Stimulated activated naive CD4-positive, alpha-beta T cell treated with Interleukin-2 at 50 U/mL for 16 hours (primary cell): ENCODE measurements around the gene SLC66A1.

Experiments
- DNase-seq: peaks from one replicate; lab custom pipeline; 2025; lab: John Stamatoyannopoulos, UW

The SLC66A1 gene

DNA sequence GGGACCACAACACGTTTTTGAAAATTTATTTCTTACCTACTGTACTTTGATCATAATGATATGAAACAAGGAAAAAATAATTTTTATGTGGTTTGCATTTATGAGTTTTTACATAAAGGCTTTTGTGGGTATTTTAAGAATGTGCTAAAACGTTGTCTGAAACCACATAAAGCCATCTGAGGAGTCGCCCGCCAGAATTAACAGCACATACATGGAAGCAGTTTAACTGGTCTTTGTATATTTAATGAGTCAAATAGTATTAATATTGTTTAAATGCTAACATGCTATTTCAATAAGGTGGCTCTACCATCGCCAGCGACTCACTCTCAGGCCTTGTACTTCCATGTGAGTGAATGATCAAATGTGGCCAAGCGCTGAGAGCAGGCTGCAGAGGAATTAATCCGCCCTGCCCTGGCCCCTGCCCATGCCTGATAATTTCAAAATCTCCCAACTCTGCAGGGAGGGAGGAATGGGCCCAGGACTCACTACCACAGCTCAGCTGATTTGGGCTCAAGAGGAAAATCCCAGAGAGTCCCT, 49.6 kb downstream of the SLC66A1 start:
- no peak for DNase-seq

DNA sequence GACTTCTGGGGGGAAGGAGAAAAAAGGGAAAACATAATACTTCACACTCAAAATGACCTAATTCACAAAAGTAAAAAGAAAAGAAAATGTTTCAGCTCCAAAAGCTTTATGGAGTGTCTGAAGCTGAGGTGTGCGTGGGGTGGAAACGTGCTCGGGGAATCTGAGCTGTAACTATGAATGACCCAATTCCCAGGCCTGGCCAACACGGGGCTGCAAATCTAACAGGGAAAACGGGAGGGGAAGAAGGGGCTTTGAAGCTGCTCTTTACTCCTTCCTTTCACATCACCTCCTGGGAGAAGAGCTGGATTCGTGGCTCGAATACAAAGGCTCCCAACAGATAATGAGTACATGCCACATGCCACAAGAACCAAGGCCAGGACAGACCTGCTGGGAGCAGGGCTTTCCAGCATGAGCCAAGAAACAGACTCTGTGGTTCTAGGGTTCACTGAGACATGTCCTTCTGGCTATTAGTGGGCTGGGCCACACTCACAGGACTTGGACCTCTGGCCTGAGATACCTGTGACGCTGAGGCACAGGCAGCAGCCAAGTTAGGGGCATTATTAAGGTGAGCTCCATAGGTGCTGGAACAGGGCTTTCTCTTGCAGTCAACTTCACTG, 51.5 kb downstream of the SLC66A1 start:
- DNase-seq, result no peak

DNA sequence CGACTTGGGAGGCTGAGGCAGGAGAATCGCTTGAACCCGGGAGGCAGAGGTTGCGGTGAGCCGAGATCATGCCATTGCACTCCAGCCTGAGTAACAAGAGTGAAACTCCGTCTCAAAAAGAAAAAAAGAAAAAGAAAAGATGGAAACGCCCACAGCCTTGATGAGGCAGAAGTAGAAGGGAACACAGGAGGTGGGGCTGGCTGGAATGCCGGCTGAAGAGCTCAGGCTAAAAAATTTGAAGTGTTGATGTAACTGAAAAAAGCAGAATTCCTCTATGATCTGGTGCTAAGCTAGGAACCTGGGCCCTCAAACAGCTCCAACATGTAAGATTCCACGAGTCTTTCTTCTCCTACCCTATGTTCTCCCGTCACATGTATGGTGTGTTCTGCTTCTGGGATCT, 53.6 kb downstream of the SLC66A1 start:
- no peak for DNase-seq

DNA sequence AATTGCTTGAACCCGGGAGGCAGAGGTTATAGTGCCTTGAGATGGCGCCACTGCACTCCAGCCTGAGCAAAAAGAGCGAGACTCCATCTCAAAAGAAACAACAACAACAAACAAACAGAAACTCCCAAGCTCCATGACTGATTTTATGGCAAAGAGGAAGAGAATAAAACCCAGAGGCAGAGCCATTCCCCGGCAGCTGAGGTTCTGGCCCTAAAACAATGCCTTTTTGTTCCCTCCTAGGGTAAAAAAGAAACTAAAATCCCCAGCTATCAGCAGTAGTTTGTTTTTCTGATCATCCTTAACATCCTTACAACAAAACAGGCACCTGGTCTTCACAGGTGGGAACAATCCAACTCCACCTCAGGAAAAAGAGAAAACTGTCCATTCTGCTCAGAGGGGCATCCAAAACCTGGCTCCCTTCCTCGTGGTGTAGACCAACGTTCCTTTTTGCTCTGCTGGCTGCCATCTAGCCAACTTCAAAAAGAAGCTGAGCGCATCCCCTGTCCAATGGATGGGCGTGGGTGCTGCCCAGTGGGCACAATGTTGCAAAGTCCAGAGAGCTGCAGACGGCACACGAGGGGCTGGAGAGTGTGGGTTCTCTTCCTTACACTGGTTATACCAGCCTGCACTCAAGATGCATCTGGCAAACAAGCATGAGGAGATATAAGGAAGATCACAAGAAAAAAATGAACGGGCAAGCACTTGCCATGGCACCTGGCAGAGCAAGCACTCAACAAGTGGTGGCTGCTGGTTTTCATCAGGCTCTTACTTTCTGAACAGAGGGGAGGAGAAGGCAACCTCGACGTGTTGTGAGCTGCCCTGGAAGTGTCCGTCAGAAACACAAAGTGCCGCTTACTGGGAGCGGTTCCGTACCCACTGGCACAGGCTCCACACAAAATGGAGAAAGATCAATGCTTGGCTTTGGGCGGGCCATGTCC, 54.7 kb downstream of the SLC66A1 start:
- no peak for DNase-seq

DNA sequence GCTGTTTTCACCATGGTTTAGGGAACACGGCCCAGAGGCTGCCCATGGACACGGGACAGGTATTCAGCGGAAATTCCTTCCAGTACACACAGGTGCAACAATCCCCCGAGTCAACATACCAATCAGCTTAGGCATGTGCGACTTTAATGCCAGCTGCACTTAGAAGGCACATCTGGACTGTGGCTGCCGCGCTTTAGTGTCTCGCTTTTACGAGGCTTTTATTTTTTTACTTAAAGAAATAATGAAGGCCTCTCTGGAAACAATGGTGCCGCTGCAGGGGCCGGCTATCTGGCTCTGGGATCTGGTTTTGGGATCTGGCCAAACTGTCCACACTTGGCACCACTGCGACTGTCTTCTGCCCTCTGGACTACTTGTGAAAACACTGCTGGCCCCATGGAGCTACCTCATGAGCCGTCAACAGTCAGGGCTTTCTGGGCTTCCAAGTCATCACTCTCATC, 55.5 kb downstream of the SLC66A1 start:
- no peak for DNase-seq

DNA sequence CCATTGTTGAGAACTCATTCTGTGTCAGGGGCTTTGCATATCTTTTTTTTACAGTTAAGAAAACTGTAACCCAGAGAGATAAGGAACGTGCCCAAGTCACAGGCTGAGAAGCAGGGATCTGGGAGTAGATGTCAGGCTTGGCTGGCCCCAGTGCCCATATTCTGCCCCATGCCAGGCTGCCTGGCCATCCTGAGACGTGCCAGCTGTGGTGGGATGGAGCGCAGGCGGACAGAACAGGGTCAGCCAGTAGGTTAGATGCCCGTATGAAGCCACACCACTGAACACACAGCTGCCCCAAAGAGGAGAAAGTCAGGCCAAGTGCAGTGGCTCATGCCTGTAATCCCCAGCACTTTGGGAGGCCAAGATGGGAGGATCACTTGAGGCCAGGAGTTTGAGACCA, 55.9 kb downstream of the SLC66A1 start:
- DNase-seq, result no peak

DNA sequence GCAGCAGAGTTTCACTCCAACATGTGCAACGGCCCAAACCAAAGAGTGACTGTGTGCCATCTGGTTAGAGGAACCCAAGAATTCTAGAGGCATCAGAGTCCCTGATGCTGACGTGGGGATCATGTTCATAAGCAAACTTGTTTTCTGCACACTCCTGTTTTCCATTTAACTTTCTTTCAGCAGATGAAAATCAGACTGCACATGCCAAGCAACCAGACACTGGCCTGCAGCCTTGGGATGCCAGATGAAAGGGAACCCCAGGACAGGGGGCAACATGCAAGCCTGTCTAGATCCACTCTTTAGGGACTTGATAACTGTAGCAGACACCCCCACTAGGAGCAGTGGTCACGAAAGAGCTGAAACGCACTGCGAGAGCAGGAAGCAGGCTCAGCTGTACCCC, 56.8 kb downstream of the SLC66A1 start:
- no peak for DNase-seq

DNA sequence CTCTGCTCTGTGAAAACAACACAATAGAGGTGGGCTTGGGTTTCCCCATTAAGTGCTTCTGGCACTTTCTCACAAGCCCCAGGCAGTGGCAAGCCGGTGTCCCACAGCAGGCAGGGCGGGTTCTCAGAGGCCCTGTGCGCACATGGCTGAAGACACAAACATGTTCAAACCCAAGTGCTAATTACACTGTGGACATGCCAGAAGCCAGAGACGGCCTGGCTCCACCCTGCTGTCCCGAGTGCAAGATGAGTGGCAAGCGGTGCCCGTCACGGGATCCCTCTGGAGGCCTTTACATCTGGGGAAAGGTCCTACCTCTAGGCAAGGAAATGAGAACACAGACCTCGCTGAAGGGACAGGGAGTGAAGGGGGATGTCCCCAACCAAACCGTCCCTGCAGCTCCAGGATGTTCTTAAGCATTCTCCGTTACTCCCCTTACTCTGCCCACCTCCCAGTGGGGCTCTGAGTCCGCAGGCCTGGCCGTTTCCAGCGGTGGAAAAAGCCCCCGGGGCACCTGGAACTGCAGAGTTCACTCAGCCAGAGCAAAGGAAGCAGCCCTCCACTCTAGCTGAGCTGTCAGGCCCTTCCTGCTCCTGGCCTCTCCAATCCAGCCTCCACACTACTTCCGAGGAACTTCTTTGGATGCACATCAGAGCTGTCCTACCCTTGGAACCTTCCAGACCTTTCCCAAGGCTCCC, 57.4 kb downstream of the SLC66A1 start:
- no peak for DNase-seq

DNA sequence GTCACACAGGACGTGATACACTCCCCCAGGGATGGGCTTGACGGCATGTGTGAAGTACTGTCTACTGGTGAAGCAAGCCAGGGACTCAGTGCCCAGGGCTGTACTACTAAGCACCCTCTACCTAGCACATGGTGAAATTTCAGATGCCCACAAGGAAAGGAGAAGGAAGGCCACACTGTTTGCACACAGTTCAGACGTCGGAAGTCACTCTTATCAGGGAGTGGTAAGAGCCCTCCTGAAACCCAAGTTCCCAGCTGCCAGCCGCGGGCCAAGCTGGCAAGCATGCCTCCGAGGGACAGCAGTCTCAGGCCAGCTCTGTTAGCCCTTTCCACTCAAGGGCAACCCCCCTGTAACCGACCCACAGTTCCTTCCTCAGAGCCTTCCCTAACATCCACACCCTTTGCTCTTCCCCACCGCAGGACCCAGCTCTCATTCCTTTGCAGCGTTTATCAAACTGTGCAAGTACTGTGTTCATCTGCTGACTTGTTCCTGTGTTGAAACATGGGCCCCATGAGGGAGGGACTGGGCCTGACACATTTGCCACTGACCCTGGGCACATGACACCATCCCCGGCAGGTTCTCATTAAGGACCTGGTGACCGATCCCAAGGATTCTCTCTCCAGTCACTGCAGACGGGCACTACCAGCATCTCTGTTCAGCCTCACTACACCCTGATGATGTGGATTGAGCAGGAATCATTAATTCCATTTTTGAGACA, 58.5 kb downstream of the SLC66A1 start:
- no peak for DNase-seq

DNA sequence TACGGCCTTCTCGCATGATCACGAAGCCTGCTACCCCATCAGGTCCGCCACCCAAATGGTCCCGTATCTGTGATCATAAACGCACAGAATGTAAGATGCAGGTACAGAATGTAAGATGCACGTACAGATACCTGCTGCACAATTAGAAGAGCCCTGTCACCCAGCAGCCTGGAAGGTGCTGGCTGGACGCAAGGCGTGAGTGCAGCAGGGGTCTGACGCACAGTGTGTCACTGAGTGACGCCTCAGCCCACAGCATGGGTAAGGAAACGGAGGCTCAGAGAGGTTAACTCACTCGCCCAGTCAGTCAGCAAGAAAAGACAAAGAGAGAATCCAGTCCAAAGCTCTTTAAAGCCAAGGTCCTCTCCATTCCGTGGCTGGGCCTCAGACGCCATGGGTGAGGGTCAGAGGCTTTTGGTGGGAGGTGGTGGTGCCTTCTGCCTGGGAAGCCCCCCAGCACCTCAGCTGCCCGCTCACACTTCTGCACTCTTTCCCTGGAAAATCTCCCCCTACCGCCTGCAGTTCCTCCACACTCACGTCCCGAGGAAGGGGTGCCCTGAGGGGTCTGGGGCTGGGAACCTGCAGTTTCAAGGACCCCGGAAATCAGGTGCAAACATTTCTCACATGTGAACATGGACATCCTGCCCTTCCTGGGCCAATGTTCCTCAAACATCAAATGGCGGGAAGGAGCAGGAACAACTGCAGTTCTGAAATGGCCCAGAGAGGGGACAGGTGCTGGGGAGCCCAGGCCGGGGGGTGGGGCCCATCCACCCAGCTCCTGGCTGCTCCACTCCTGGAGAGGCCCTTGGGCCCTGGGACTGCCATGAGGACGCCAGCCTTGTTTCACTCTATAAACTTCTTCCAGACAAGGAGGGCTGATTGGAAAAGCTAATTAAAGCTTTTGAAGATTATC, 59.4 kb downstream of the SLC66A1 start:
- no peak for DNase-seq

DNA sequence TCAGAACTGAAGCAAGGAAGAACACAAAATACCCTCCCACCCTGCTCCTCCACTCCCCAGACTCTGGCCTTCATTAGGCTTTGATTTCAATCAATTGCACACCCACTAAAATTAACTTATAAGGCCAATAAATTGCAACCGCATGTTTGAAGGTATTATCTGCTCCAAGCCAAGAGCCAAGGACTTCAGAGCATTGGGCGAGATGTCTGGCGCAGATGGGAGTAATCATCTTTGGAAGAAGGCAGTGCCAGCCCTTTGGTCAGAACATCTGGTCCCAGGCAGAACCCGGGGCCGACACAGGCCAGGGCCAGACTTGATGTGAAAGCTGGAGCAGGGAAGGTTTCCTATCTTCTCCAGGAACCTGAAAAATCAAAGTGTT, 60.0 kb downstream of the SLC66A1 start:
- no peak for DNase-seq

DNA sequence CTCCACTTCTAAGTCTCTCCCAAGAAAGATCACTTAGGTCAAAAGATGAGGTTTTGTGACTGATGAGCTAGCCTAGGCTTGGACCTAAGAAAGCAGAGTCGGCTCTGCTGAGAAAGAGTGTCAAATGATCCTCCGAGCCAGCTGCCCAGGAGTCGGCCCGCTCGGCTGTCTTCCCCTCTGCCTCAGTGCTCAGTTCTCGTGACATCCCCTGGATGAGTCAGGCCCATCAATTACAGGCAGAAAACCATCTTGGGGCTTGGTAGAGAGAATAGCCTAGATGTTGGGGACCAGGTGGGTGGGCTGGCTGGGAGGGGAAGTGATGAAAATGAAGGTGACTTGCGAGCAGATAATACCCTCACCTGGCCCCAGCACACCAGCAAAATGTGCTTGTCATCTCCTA, 60.5 kb downstream of the SLC66A1 start:
- no peak for DNase-seq

DNA sequence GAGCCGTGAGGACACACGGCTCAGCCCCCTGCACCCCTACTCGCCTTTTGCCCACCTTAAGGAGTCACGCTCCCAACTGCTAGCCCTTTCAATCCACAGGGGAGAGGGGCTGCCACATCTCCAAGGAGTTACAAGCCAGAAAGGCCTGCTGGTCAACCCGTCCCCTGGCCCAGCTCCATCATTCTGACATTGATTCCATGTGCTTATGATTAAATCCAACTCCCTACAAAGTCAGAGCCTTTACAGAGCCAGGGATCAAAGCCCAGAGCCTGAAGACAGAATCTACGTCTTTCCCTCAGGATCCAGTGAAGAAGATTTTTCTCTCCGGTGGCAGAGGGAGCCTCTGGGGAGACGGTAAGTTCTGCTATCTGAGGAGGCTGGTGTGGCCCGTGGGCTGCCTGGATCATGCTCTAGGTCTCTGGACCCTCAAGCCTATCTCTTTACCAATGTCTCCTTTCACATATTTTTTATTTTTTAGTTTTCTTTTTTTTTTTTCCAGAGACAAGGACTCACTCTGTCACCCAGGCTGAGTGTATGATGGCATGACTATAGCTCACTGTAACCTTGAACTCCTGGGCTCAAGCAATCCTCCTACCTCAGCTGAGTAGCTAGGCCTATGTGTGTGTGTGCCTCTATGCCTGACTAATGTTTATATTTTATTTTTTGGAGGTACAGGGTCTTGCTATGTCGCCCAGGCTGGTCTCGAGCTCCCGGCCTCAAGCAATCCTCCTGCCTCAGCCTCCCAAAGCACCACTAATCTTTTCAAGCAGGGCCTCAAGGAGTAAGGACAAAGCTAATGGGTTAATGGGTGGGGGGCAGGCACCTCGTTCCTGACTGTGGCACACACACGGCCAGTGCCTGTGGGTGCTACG, 61.3 kb downstream of the SLC66A1 start:
- DNase-seq, result no peak

DNA sequence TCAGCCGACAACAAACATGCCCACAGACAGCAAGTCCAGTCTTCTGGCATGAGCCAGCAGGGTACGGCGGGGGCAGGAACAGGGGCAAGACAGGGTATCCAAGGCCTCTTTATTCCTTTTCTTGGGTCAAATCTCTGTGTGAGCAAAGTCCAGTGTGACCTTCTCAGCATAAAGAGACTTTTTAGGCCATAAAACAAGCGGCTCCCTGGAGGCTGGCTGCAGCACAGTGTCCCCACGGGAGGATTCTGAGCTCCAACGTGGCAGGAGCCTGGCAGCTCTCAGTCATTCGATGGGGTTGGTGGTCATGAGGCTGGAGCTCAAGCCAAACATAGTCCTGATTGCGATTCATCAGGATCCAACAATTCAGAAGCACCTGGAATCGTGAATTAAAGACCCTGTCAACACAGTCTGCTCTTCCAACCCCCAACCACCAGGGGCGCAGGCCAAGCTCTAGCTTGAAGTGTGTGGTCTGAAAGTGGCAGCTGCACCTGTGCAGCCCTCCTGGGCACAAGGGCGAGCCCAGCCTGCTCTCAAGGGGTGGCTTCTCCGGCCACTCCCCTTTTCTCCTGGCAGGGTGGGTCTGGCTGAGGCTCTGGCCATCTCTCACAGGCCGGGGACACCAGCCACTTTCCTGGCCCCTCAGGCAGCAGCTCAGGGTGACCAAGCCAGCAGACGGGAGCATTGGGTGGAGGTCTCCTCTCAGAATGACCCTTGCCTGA, 62.1 kb downstream of the SLC66A1 start:
- no peak for DNase-seq

DNA sequence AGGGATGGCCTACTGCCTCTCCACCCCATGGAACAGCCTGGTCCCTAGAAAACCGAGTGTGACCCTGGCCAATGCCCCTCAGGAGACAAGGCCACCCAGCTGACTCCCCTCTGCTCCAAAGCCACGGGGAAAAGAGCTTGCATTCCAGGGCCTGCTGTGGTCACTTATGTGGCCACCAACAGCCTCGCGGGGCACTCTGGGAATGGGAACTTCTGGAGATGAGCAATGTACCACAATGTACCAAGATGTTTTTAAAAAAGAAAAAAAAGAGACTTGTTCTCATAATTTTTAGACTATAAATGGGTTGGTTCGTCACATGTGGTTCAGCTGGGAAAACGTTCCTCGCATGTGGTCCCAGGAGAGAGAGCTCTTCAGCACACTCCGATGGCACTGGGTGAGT, 62.8 kb downstream of the SLC66A1 start:
- DNase-seq, result no peak

DNA sequence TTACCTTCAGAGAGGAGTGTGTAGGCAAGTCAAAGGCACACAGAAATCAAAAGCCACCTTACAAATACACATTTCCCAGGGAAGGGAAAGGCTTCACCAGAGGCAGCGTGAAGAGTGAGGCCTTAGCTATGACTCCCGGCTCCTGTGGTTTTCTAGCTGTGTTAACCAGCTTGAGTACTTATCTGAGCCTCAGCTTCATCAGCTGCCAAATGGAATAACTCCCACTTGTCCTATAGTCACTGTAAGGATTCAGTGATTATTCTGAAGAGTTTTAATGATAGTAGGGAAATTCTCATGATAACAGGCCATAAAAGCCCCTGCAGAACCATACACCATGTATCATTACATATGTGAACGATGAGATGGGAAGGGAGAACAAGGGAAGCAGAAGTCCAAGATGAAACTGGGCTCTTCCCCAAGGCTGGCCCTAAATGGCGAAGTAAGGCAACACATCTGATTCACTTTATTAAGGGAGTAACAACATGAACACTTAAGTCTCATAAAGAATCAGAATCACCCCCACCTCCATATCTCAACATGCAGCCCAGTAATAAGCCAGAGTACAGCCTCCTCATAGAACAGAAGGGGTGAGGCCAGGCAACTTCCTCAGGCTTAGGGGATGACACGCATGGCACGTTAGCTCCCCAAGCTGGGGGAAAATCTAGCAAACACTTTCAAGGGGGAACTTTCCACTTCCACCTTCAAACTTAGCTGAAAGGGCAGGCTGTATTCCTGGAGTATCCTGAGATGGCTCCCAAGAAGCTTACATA, 63.7 kb downstream of the SLC66A1 start:
- DNase-seq, result no peak

DNA sequence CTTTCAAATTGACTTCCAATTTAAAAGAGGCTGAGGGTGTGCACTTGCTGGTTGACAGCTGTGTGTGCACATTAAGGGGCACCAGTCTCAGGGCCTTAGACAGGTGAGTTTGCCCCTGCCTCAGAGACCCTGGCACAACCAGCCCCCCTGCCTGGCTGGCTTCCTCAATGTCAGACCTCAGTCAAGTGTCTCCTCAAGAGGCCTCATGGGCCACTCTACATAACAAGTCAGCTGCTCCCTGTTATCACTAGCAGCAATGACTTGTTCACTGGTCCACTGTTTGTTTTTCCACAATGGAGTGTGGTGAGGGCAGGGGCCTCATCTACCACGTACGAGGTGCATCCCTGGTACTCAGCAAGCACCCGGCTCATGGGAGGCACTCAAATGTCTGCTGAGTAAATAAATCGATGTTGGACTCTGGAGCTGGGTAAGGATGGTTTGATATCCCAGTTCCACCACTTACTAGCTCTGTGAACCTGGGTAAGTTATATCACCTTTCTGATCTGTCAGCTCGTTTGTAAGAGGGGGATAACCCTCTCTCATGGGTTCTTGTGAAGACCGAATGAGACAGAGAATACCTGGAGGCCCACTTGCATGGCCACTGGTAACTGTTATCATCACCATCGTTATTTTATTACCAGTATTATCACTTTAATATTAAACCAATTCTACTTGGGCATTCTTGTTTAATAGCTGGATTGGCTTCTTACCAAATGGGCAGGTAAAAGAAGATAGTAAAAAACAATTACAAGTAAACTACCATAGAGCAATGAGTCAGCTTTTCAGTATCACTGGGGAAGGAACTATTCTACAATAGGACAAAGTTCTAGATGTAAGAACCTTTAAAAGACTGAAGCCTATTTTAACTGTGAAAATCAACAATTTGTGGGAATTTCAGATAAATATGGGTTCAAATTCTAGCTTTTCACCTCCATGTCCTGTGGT, 64.6 kb downstream of the SLC66A1 start:
- DNase-seq, result no peak
